ENCODE measurements around the gene FGGY. TPM values are rescaled to one million over a fixed set of nuclear protein-coding genes. Genes with fewer than 3 reads are reported as not detected.
"Not testable (repeated sequence)": the region's sequence is repeated elsewhere in the genome, so short reads cannot be mapped to it uniquely, and the experiment has no call there.

FGGY gene
- total RNA-seq, 4 donors from 2014 or later, result 20.6 to 138 (median 32.8) TPM

DNA sequence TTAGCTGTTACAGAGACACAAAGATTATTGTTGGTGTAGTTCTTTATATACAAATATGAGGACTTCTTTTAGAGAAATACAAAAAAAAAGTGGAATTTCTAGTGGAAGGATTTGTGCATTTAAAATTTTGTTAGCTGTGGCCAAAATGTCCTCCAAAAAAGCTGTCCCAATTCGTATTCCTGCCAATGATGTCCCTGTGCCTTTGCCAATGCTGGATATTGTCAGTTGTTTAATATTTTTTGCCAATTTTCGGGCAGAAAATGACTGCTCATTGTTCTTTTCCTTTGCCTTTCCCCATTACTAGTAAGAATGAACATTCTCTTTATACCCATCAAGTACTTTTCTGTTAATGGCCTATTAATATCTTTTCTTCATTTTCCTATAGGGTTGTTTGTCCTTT is 407.8 kb downstream of the FGGY start:
- intact Hi-C loops (cut with DNase I; ENCODE audit: low total_unique reads), result no loop called here
- Histone ChIP-seq H3K4me3 (no peak overlapping the region), H3K9me3 (no peaks in the 10 kb centered on the region), H3K27ac (peak overlapping the region; percentile 78 to 88), H3K4me1 (peaks cover 0 to 31% of the 10 kb centered on the region in 2 donors), H3K27me3 (no peaks in the 10 kb centered on the region), H3K36me3 (no peaks in the 10 kb centered on the region)
- no peak for DNase-seq
- TF ChIP-seq, protein P1, sequence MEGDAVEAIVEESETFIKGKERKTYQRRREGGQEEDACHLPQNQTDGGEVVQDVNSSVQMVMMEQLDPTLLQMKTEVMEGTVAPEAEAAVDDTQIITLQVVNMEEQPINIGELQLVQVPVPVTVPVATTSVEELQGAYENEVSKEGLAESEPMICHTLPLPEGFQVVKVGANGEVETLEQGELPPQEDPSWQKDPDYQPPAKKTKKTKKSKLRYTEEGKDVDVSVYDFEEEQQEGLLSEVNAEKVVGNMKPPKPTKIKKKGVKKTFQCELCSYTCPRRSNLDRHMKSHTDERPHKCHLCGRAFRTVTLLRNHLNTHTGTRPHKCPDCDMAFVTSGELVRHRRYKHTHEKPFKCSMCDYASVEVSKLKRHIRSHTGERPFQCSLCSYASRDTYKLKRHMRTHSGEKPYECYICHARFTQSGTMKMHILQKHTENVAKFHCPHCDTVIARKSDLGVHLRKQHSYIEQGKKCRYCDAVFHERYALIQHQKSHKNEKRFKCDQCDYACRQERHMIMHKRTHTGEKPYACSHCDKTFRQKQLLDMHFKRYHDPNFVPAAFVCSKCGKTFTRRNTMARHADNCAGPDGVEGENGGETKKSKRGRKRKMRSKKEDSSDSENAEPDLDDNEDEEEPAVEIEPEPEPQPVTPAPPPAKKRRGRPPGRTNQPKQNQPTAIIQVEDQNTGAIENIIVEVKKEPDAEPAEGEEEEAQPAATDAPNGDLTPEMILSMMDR (IDR thresholded peaks at IDR 0.05), result no peak
- no peak for TF ChIP-seq POLR2A (IDR thresholded peaks at IDR 0.05)

- H3K36me3 ChIP-seq, result no peaks in the 10 kb centered on the region
- intact Hi-C loops (cut with DNase I; ENCODE audit: low total_unique reads), result no loop called here
- H3K27ac ChIP-seq, result peak overlapping the region; percentile 78 to 88
- TF ChIP-seq, protein P1 (IDR thresholded peaks at IDR 0.05), result no peak
- no peak for TF ChIP-seq POLR2A (IDR thresholded peaks at IDR 0.05)
- H3K9me3 ChIP-seq, result no peaks in the 10 kb centered on the region
- H3K27me3 ChIP-seq, result no peaks in the 10 kb centered on the region
- peak; percentile 68 to 70 for DNase-seq
- H3K4me3 ChIP-seq, result no peak overlapping the region
- peaks cover 0 to 31% of the 10 kb centered on the region in 2 donors for H3K4me1 ChIP-seq
Measured at GRCh38 chr1:59705466-59706302, 408.8 kb downstream of the FGGY start.

- no peak for DNase-seq
- Histone ChIP-seq H3K9me3 (no peaks in the 10 kb centered on the region), H3K4me3 (no peak overlapping the region), H3K4me1 (peaks cover 0 to 31% of the 10 kb centered on the region in 2 donors), H3K36me3 (no peaks in the 10 kb centered on the region), H3K27ac (peak overlapping the region; percentile 78 to 88), H3K27me3 (no peaks in the 10 kb centered on the region)
- TF ChIP-seq, protein P1 (IDR thresholded peaks at IDR 0.05), result no peak
- TF ChIP-seq POLR2A (IDR thresholded peaks at IDR 0.05), result no peak
- intact Hi-C loops (cut with DNase I; ENCODE audit: low total_unique reads), result no loop called here
Measured at GRCh38 chr1:59706303-59706599, 409.4 kb downstream of the FGGY start.

GRCh38 chr1:59707178-59707791 is 410.4 kb downstream of the FGGY start:
- TF ChIP-seq, protein P1 (IDR thresholded peaks at IDR 0.05), result no peak
- TF ChIP-seq POLR2A (IDR thresholded peaks at IDR 0.05), result no peak
- DNase-seq, result peak; percentile 72 to 88
- H3K4me1 ChIP-seq, result peaks cover 0 to 31% of the 10 kb centered on the region in 2 donors
- no peaks in the 10 kb centered on the region for H3K27me3 ChIP-seq
- H3K9me3 ChIP-seq, result no peaks in the 10 kb centered on the region
- no peaks in the 10 kb centered on the region for H3K36me3 ChIP-seq
- intact Hi-C loops (cut with DNase I; ENCODE audit: low total_unique reads), result no loop called here
- no peak overlapping the region for H3K4me3 ChIP-seq
- H3K27ac ChIP-seq, result peak overlapping the region; percentile 78 to 88

DNA sequence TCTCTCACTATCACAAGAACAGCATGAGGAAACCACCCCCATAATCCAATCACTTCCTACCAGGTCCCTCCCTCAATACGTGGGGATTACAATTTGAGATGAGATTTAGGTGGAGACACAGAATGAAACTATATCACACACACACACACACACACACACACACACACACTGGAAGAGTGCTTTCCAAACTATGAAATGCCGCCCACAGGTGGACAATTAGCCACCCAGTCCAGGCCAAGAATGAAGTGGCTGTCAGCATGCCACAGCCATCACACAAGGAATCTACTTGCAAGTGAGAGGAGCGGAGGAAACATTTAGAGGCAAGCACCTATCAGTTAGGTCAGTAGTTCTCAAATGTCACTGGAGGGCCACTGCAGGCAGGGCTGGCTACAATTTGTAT is 412.4 kb downstream of the FGGY start:
- Histone ChIP-seq H3K4me3 (no peak overlapping the region), H3K36me3 (no peaks in the 10 kb centered on the region), H3K27ac (no peak overlapping the region), H3K9me3 (no peaks in the 10 kb centered on the region), H3K27me3 (no peaks in the 10 kb centered on the region), H3K4me1 (peaks cover 0 to 30% of the 10 kb centered on the region in 2 donors)
- TF ChIP-seq, protein P1 (IDR thresholded peaks at IDR 0.05), result no peak
- TF ChIP-seq POLR2A (IDR thresholded peaks at IDR 0.05), result no peak
- DNase-seq, result no peak
- intact Hi-C loops (cut with DNase I; ENCODE audit: low total_unique reads), result no loop called here

GRCh38 chr1:59710920-59711319 is 414.0 kb downstream of the FGGY start:
- not testable (repeated sequence) for H3K27me3 ChIP-seq
- H3K4me1 ChIP-seq, result peaks cover 0 to 16% of the 10 kb centered on the region in 2 donors

More at GRCh38 chr1:59710920-59711319, 414.0 kb downstream of the FGGY start:
- H3K4me3 ChIP-seq; H3K36me3 ChIP-seq; H3K27ac ChIP-seq; DNase-seq; intact Hi-C loops (cut with DNase I; ENCODE audit: low total_unique reads); H3K9me3 ChIP-seq: not testable (repeated sequence)

Data from uterus (tissue), 4 donors.